H1 (cell line): Measurements from ENCODE around the gene RNF220. TPM values are rescaled to one million over a fixed set of nuclear protein-coding genes. Genes with fewer than 3 reads are reported as not detected.

Experiments
- CTCF ChIA-PET: fragments of 300-600 bp; sonication (Branson Sonifier 250); formaldehyde crosslinking; loops from one replicate; lab custom pipeline; 2021; ENCODE audit not compliant: partially characterized antibody; lab: Charles Lee
- POLR2A ChIA-PET: fragments of 300-600 bp; sonication (Branson Sonifier 250); formaldehyde crosslinking; loops from one replicate; lab custom pipeline; 2021; ENCODE audit warnings: inconsistent platforms; ENCODE audit not compliant: partially characterized antibody; lab: Charles Lee
- DNase-seq, 2 experiments: peaks; one replicate each; pipeline versions ENCODE4 v3.0.0 to v3.0.0-alpha.2; 2010 to 2022; ENCODE audit warnings: low spot score in 2 of 2, low read depth in 1 of 2, mixed read lengths in 1 of 2
- FAIRE-seq: peaks from 2 replicates; lab custom pipeline; 2011; peaks lifted over from hg19 to GRCh38; lab: Jason Lieb, UNC
- H2AFZ ChIP-seq: 2 replicates; pipeline ENCODE4 v1.8.1; 2012; ENCODE audit warnings: low read length, inconsistent platforms
- H2AK5ac ChIP-seq: 2 replicates; pipeline ENCODE4 v1.6.1; 2013; ENCODE audit warnings: low read depth, low read length
- H2BK120ac ChIP-seq: replicated peaks from 2 replicates; pipeline ENCODE3; 2013; ENCODE audit warnings: low read depth, low read length, inconsistent platforms
- H2BK12ac ChIP-seq: 2 replicates; pipeline ENCODE4 v1.6.1; 2013; ENCODE audit warnings: low read depth, low read length
- H2BK15ac ChIP-seq: 2 replicates; pipeline ENCODE4 v1.6.1; 2013; ENCODE audit warnings: low read length
- H2BK20ac ChIP-seq: 2 replicates; pipeline ENCODE4 v1.6.1; 2013; ENCODE audit warnings: low read length
- H2BK5ac ChIP-seq: 2 replicates; pipeline ENCODE4 v1.6.1; 2013; ENCODE audit warnings: low read depth, low read length
- H3K14ac ChIP-seq: 2 replicates; pipeline ENCODE4 v1.6.1; 2013; ENCODE audit warnings: inconsistent platforms; ENCODE audit not compliant: insufficient read length
- H3K18ac ChIP-seq: 2 replicates; pipeline ENCODE4 v1.6.1; 2013; ENCODE audit warnings: low read length; ENCODE audit errors: extremely low read depth
- H3K23ac ChIP-seq: 2 replicates; pipeline ENCODE4 v1.6.1; 2013; ENCODE audit warnings: inconsistent platforms; ENCODE audit not compliant: insufficient read length
- H3K23me2 ChIP-seq: 2 replicates; pipeline ENCODE4 v1.6.1; 2013; ENCODE audit warnings: low read depth, low read length
- H3K27ac ChIP-seq: 2 replicates; pipeline ENCODE4 v1.6.1; 2011; ENCODE audit warnings: low read depth, low read length, inconsistent platforms
- H3K27me3 ChIP-seq, 4 experiments: replicated peaks in 1 of 4; 1 replicate in 1 of 4; 2 replicates in 3 of 4; pipeline versions ENCODE4 v1.6.1 to v1.8.1; 2011 to 2013; ENCODE audit warnings: low read length in 3 of 4, mild to moderate bottlenecking in 3 of 4, inconsistent platforms in 2 of 4, mixed read lengths in 2 of 4, moderate library complexity in 1 of 4; ENCODE audit not compliant: control insufficient read depth in 3 of 4, insufficient read depth in 3 of 4; ENCODE audit errors: extremely low read depth in 1 of 4
- H3K36me3 ChIP-seq, 4 experiments: 2 replicates each; pipeline versions ENCODE4 v1.6.1 to v1.8.1; 2011 to 2013; ENCODE audit warnings: mild to moderate bottlenecking in 4 of 4, low read length in 3 of 4, moderate library complexity in 2 of 4, control low read depth in 1 of 4, inconsistent platforms in 1 of 4; ENCODE audit not compliant: insufficient read depth in 4 of 4, control insufficient read depth in 2 of 4
- H3K4ac ChIP-seq: replicated peaks from 2 replicates; pipeline ENCODE3; 2013; ENCODE audit warnings: low read length, low read depth, mixed read lengths, inconsistent platforms; ENCODE audit not compliant: insufficient read length
- H3K4me1 ChIP-seq, 4 experiments: replicated peaks in 1 of 4; 1 replicate in 1 of 4; 2 replicates in 3 of 4; pipeline versions ENCODE4 v1.6.1 to v1.8.1; 2011 to 2013; ENCODE audit warnings: low read length in 3 of 4, inconsistent platforms in 2 of 4, mixed read lengths in 1 of 4; ENCODE audit not compliant: insufficient read depth in 4 of 4, control insufficient read depth in 3 of 4
- H3K4me2 ChIP-seq, 2 experiments: 2 replicates each; pipeline versions ENCODE4 v1.6.1 to v1.8.1; 2011 to 2013; ENCODE audit warnings: low read depth in 2 of 2, low read length in 2 of 2, control low read depth in 1 of 2, inconsistent platforms in 1 of 2, mild to moderate bottlenecking in 1 of 2; ENCODE audit not compliant: insufficient read depth in 1 of 2
- H3K4me3 ChIP-seq, 4 experiments: fragments of 200-600, 300-600 bp in 1 of 4; sonication (generic), shearing (Covaris generic), sonication (Bioruptor Twin) in 1 of 4; 2 replicates each; pipeline versions ENCODE4 v1.5.1 to v1.8.1; 2011 to 2016; ENCODE audit warnings: low read length in 4 of 4, low read depth in 3 of 4, control low read depth in 2 of 4, inconsistent platforms in 2 of 4, mild to moderate bottlenecking in 2 of 4, mixed read lengths in 1 of 4, moderate library complexity in 1 of 4; ENCODE audit not compliant: insufficient read depth in 2 of 4; ENCODE audit errors: extremely low read depth in 1 of 4
- H3K56ac ChIP-seq: replicated peaks from 2 replicates; pipeline ENCODE3; 2013; ENCODE audit warnings: low read depth, mild to moderate bottlenecking, mixed read lengths, low read length, inconsistent platforms; ENCODE audit not compliant: insufficient read length
- H3K79me1 ChIP-seq: 2 replicates; pipeline ENCODE4 v1.6.1; 2013; ENCODE audit warnings: low read depth, low read length, control low read depth
- H3K79me2 ChIP-seq, 2 experiments: 2 replicates each; pipeline versions ENCODE4 v1.6.1 to v1.8.1; 2012 to 2013; ENCODE audit warnings: low read length in 2 of 2, mild to moderate bottlenecking in 2 of 2, inconsistent platforms in 1 of 2; ENCODE audit not compliant: insufficient read depth in 2 of 2, control insufficient read depth in 1 of 2
- H3K9ac ChIP-seq, 4 experiments: replicated peaks in 1 of 4; 1 replicate in 1 of 4; 2 replicates in 3 of 4; pipeline versions ENCODE4 v1.6.1 to v1.8.1; 2011 to 2013; ENCODE audit warnings: low read depth in 3 of 4, low read length in 3 of 4, control low read depth in 2 of 4, mild to moderate bottlenecking in 2 of 4, moderate library complexity in 2 of 4, inconsistent platforms in 1 of 4; ENCODE audit errors: extremely low read depth in 1 of 4
- H3K9me3 ChIP-seq, 2 experiments: 2 replicates each; pipeline versions ENCODE4 v1.6.1 to v1.8.1; 2012 to 2013; ENCODE audit warnings: mild to moderate bottlenecking in 2 of 2, moderate library complexity in 2 of 2, control low read depth in 1 of 2, inconsistent platforms in 1 of 2, low read depth in 1 of 2, low read length in 1 of 2, mixed read lengths in 1 of 2; ENCODE audit not compliant: insufficient read depth in 2 of 2
- H4K20me1 ChIP-seq, 2 experiments: replicated peaks in 1 of 2; 2 replicates each; pipeline versions ENCODE3 to v1.8.1; 2011 to 2013; ENCODE audit warnings: inconsistent platforms in 2 of 2, low read length in 2 of 2, mild to moderate bottlenecking in 1 of 2; ENCODE audit not compliant: insufficient read depth in 2 of 2, control insufficient read depth in 1 of 2
- H4K5ac ChIP-seq: 2 replicates; pipeline ENCODE4 v1.6.1; 2013; ENCODE audit warnings: low read length, low read depth, mixed read lengths, inconsistent platforms; ENCODE audit not compliant: insufficient read length
- H4K8ac ChIP-seq: 2 replicates; pipeline ENCODE4 v1.8.0; 2013; ENCODE audit warnings: mild to moderate bottlenecking, moderate library complexity, low read length, inconsistent platforms; ENCODE audit not compliant: insufficient read depth; ENCODE audit errors: extremely low read depth
- H4K91ac ChIP-seq: replicated peaks from 2 replicates; pipeline ENCODE3; 2013; ENCODE audit warnings: low read length, mixed read lengths, inconsistent platforms; ENCODE audit not compliant: insufficient read length
- CHD1 ChIP-seq: IDR thresholded peaks from 2 replicates; pipeline ENCODE4 v1.6.1; 2012; ENCODE audit warnings: low read depth, low read length, improper control_type of control experiment
- EZH2 ChIP-seq: fragments of 200-600 bp; sonication (generic); IDR thresholded peaks from 2 replicates; pipeline ENCODE4 v1.7.1; 2012; ENCODE audit warnings: low read depth, mild to moderate bottlenecking, moderate library complexity, low read length, inconsistent platforms; ENCODE audit not compliant: severe bottlenecking
- GABPA ChIP-seq: IDR thresholded peaks from 2 replicates; pipeline ENCODE4 v1.6.1; 2011; ENCODE audit warnings: mild to moderate bottlenecking, low read length, moderate library complexity, borderline replicate concordance; ENCODE audit not compliant: insufficient read depth
- KDM5A ChIP-seq: fragments of 200-600 bp; IDR thresholded peaks from 2 replicates; pipeline ENCODE4 v1.7.1; 2012; ENCODE audit warnings: mild to moderate bottlenecking, low read length, inconsistent platforms, mixed read lengths
- RFX5 ChIP-seq: IDR thresholded peaks from 2 replicates; pipeline ENCODE4 v1.6.1; 2011; ENCODE audit warnings: low read depth, low read length, improper control_type of control experiment, borderline replicate concordance
- SIX5 ChIP-seq: IDR thresholded peaks from 2 replicates; pipeline ENCODE4 v1.6.1; 2011; ENCODE audit warnings: mild to moderate bottlenecking, low read depth, low read length
- ZNF274 ChIP-seq: IDR thresholded peaks from 2 replicates; pipeline ENCODE4 v1.7.0; 2012; ENCODE audit warnings: low read length, borderline replicate concordance; ENCODE audit errors: extremely low read depth
- WGBS, 2 experiments: shearing (Covaris generic) in 1 of 2; methylation state at CpG; one replicate each; pipeline versions ENCODE4 v1.1.6 to v1.1.7; 2013 to 2015; ENCODE audit warnings: low lambda C conversion rate in 2 of 2, mixed read lengths in 2 of 2, inconsistent platforms in 1 of 2, low coverage in 1 of 2, missing lambda C conversion rate in 1 of 2; ENCODE audit not compliant: insufficient replicate concordance in 2 of 2, insufficient coverage in 1 of 2, insufficient read length in 1 of 2; ENCODE audit errors: extremely low coverage in 1 of 2, missing lambda C conversion rate in 1 of 2; 5-methylcytosine and 5-hydroxymethylcytosine counted together
- polyA plus RNA-seq, 7 experiments: library from polyadenylated mRNA; depleted of rRNA in 3 of 7; stranded (reverse) in 5 of 7; unstranded in 2 of 7; fragments of >200 nt in 5 of 7; fragments of 200-250 nt in 2 of 7; gene quantifications; 1 replicate in 5 of 7; 2 replicates in 1 of 7; 4 replicates in 1 of 7; pipeline versions ENCODE4 v1.2.1 to v1.2.3, GENCODE V29; 2011 to 2013; ENCODE audit warnings: missing spikeins in 2 of 7, mixed read lengths in 2 of 7
- total RNA-seq: library from RNA; stranded (reverse); fragmentation: NEBNext Ultra II Directional; extraction: Animal tissue kit (Norgen Biotek cat#: 25700); gene quantifications from 2 replicates; pipeline ENCODE4 v1.2.1, GENCODE V29; 2021

Gene RNF220
- total and polyA plus RNA-seq, 2 of the 8 experiments (the other 6 are each of a cell fraction or from before 2014, with no cell fraction given), result 123 to 160 TPM

- Histone ChIP-seq H4K20me1 (no peaks in the 10 kb centered on the region), H2BK5ac (no peak overlapping the region), H3K79me2 (no peaks in the 10 kb centered on the region), H3K9ac (no peak overlapping the region), H3K18ac (no peak overlapping the region), H3K23ac (no peak overlapping the region), H2BK120ac (no peak overlapping the region), H2BK12ac (no peak overlapping the region), H3K36me3 (no peaks in the 10 kb centered on the region), H2BK20ac (no peak overlapping the region), H3K4ac (no peak overlapping the region), H3K9me3 (no peaks in the 10 kb centered on the region), H3K79me1 (no peaks in the 10 kb centered on the region), H3K27me3 (no peaks in the 10 kb centered on the region), H4K8ac (no peak overlapping the region), H3K56ac (no peak overlapping the region), H3K4me2 (no peak overlapping the region), H2BK15ac (no peak overlapping the region), H3K14ac (no peak overlapping the region), H4K91ac (no peak overlapping the region), H2AFZ (no peak overlapping the region), H3K4me1 (no peaks in the 10 kb centered on the region), H4K5ac (no peak overlapping the region), H3K27ac (no peak overlapping the region), H3K4me3 (no peak overlapping the region), H3K23me2 (no peaks in the 10 kb centered on the region), H2AK5ac (0 out of 2 replicates have a peak overlapping the region, but pooled peaks have one; percentile 26)
- ChIA-PET CTCF (interaction anchor here (0.8 to 2.2 kb wide), 6 partner anchors 10 to 34 kb away, joined by 3 to 15 read pairs (median 5); no protein-coding TSS in a partner anchor), POLR2A (interaction anchor here (0.8 to 2.3 kb wide), 5 partner anchors 9 to 122 kb away, joined by 4 to 12 read pairs (median 4); no protein-coding TSS in a partner anchor)
- FAIRE-seq (no peak), DNase-seq (no peak)
- TF ChIP-seq GABPA (no peak), KDM5A (no peak), EZH2 (no peak), RFX5 (no peak), SIX5 (no peak), ZNF274 (no peak), CHD1 (no peak)
- 82% methylated on average over 7 of the region's 7 CpGs; no CpG with 5 or more reads in 1 of the 2 experiments for WGBS, 2 experiments
These were observed 291.8 kb downstream of the RNF220 start for GRCh38 chr1:44696789-44697345.
